Measurements from ENCODE around the gene ENTPD3. TPM values are rescaled to one million over a fixed set of nuclear protein-coding genes. Genes with fewer than 3 reads are reported as not detected.

ENTPD3 gene
- total RNA-seq, 2 donors from 2014 or later: 3.0 TPM; not detected in 1

DNA sequence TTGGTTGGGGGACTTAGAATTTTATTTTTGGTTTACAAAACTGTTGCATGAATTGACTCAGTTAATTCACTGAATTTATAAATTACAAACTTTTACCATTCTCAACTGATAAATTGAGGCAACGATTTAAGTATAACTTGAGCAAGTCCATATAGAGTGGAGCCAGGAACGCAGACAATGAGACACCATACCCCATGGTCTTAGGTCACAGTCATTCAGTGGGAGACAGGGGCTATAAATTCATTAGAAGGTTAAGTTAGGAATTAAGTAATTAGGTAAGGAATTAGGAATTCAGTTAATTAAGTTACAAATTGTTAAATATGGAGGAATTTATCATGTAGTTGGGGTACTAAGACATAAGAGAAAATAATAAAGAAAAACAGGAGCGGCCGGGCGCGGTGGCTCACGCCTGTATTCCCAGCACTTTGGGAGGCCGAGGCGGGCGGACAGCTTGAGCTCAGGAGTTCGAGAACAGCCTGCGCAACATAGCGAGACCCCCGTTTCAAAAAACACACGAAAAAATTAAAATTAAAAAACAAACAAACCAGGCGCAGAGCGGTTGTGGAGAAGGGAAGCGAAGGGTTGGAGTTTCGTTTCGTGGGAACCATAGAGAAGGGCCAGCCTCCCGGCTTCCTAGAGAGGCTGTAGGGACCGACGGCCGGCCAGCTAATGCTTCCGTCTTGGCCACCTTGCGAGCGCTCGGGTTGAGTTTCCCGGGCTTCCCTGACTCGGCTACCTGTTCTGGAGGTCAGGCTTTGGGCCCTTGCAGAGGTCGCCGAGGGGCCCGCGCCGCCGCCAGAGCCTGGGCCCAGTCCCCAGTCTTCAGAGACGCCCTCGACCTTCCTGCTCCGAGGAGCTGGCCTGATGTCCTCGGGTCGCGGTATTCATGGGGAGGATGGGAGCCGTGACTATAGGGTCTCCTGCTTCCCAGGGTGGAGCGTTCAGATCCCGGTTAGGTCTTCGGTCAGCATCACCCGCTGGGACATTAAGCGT, 89.8 kb downstream of the ENTPD3 start, which contains the start of gene ZNF619:
Gene ZNF619 (plus strand): TSS at position 645 of the 993 bp plus-strand sequence. CDS start 858 bp downstream, outside the sequence.
- H3K36me3 ChIP-seq: peaks cover 3% of the 10 kb centered on the region
- peak within 1 kb of the TSS; percentile 78 for H3K4me3 ChIP-seq
- no peaks in the 10 kb centered on the region for H3K9me3 ChIP-seq
- ATAC-seq (ENCODE audit: insufficient number of reproducible peaks, low FRiP score, low read depth) (peak; percentile 70), DNase-seq (ENCODE audit: low spot score) (no peak)
- TF ChIP-seq, protein P1, sequence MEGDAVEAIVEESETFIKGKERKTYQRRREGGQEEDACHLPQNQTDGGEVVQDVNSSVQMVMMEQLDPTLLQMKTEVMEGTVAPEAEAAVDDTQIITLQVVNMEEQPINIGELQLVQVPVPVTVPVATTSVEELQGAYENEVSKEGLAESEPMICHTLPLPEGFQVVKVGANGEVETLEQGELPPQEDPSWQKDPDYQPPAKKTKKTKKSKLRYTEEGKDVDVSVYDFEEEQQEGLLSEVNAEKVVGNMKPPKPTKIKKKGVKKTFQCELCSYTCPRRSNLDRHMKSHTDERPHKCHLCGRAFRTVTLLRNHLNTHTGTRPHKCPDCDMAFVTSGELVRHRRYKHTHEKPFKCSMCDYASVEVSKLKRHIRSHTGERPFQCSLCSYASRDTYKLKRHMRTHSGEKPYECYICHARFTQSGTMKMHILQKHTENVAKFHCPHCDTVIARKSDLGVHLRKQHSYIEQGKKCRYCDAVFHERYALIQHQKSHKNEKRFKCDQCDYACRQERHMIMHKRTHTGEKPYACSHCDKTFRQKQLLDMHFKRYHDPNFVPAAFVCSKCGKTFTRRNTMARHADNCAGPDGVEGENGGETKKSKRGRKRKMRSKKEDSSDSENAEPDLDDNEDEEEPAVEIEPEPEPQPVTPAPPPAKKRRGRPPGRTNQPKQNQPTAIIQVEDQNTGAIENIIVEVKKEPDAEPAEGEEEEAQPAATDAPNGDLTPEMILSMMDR (IDR thresholded peaks at IDR 0.05): no peak
- peak within 1 kb of the TSS; percentile 39 to 52 for H3K27ac ChIP-seq
- H3K27me3 ChIP-seq (replicated peaks; ENCODE audit: insufficient read depth): no peaks in the 10 kb centered on the region
- peaks cover 6% of the 10 kb centered on the region in 2 donors for H3K4me1 ChIP-seq (ENCODE audit: control insufficient read depth in 1 of 2, low read depth in 2 of 2)

DNA sequence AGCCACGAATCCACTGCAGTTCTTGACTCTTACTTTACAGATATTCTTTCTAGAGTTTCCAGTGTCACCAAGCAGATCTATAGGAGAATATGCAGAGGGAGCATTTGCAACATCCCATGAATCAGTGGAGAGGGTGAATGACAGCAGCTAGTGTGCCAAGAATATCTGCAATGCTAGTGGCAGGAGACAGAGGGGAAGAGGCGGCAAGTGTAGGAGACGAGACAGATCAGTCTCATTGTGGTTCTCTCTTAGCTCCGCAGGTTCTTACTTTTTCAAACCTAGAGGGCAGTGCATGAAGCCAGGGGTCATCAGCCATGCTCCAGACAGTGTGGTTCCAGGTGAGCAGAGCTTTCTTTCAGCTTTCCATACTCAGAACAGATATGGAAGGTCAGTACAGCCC, 90.7 kb downstream of the ENTPD3 start:
- DNase-seq (ENCODE audit: low spot score) (no peak), ATAC-seq (ENCODE audit: insufficient number of reproducible peaks, low FRiP score, low read depth) (no peak)
- Histone ChIP-seq H3K27ac (no peak overlapping the region), H3K4me3 (peak overlapping the region; percentile 78), H3K9me3 (no peaks in the 10 kb centered on the region), H3K36me3 (peaks cover 6% of the 10 kb centered on the region), H3K27me3 (replicated peaks; ENCODE audit: insufficient read depth) (no peaks in the 10 kb centered on the region), H3K4me1 (ENCODE audit: control insufficient read depth in 1 of 2, low read depth in 2 of 2) (peaks cover 6% of the 10 kb centered on the region in 2 donors)
- TF ChIP-seq, protein P1 (IDR thresholded peaks at IDR 0.05): no peak

Other genes starting within 250 kb of the ENTPD3 start
- gene EIF1B, start 77.5 kb upstream of the ENTPD3 start, total RNA-seq: 10 to 100 TPM; 15.0 to 38.2 TPM
- 100 to 1,000 TPM; 145 to 291 TPM for gene RPL14, start 70.2 kb downstream of the ENTPD3 start, total RNA-seq
- gene ZNF619, start 89.9 kb downstream of the ENTPD3 start, total RNA-seq: 1 to 10 TPM; 3.8 to 4.0 TPM
- 1 to 10 TPM; 2.8 to 3.1 TPM for gene ZNF620, start 118.9 kb downstream of the ENTPD3 start, total RNA-seq
- 10 to 100 TPM; 27.1 to 35.6 TPM for gene ZNF621, start 137.8 kb downstream of the ENTPD3 start, total RNA-seq